GM19438 (cell line): ENCODE results near the gene TRIM29.

Experiments used
- ATAC-seq: cut with Tn5 transposase; IDR thresholded peaks from one replicate; pipeline ENCODE4 v1.9.1; 2021; ENCODE audit warnings: low read depth; ENCODE audit not compliant: unreplicated experiment

TRIM29 gene

DNA sequence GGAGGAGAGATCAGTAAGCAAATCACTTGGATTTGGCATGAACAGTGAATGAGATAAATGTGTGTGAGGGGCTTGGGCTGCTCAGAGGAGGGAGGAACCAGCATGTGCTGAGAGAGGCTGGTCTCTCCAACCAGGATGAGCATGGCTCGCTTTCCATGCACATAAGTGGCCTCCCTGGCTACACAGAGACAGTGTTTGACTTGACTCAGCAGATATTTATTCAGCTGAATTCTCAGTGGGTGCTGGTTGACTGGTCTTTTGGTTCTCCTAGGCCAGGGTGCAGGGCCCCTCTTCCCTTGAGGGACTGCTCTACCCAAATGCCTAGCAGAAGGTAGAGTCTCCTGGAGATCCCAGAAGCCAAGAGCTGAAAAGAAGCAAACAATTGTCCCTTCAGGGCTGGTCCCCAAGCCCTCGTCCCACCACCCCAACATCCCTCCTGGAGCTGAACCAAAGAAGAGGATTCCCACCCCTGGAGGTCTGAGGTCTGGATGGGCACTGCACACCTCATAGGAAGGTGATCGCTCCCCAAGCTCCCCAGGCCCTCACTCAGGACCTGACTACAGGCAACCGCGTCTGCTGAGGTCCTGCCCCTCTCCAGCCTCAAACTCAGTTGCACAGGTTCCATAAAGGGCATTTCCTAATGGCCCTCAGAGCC, 3.3 kb upstream of the TRIM29 start:
- no peak for ATAC-seq

GRCh38 chr11:120139316-120140069, 1.6 kb upstream of the TRIM29 start:
- no peak for ATAC-seq

DNA sequence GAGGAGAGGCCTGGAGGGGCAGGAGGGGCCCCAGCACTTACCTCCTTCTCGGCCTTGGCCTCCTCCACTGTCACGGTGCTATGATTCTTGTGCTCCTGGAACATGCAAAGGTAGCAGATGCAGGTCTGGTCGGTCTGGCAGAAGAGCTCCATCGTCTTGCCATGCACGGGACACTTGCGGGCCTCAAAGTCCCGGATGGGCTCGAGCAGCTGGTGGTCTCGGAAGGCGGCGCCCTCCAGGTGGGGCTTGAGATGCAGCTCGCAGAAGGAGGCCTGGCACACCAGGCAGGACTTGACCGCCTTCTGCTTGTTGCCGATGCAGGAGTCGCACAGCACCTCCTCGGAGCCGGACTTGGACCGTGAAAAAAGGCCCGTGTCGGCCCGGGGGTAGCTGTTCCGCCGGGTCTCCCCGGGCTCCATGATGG, 714 bp downstream of the TRIM29 start:
- no peak for ATAC-seq

DNA sequence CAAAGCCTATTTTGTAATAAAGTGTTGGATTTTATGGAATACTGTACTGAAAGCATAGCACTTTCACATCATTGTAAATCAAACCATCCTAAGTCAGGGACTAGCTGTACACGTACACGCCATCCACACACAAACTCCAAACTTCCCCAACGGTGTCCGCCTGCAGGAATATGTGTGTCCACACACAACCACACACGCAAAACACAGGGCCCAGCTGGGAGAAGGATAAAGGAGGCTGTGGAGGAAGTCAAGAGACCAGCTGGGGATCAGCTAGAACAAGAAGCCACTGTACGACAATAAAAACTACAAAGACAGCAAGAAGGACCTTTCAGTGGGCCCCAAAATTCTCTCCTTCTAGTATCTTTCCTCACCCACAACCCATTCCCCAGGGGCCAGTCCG, 1.6 kb downstream of the TRIM29 start:
- no peak for ATAC-seq

DNA sequence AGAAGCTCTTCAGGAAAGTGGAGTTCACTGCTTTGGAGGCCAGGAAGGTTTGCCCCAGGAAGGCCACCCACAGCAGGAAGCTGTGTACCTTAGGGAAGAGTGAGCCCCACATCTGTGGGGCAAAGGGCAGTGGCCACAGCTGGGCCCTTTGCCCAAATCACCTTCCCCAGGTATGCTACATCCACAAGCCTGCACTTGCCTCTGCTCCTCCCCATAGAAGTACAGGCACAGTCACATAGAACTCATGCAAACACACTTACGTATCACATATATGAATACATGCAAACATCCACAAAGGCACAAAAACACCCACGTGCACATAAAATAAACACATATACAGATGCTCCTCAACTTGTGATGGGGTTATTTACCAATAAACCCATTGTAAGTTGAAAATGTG, 2.1 kb downstream of the TRIM29 start:
- no peak for ATAC-seq

DNA sequence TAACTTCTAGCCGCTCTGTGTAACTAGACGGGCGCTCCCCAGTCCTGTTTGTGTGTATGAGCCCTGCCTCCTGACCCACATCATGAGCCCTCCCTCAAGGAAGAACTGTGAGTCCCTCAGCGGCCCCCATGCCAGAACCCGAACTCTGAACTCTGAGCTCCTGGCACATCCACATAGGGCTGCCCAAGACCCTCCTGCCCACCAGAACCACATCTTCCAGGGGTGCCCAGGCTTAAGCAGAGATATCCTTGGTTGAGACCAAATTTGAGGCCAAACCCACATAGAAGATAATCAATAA, 3.0 kb downstream of the TRIM29 start:
- no peak for ATAC-seq

DNA sequence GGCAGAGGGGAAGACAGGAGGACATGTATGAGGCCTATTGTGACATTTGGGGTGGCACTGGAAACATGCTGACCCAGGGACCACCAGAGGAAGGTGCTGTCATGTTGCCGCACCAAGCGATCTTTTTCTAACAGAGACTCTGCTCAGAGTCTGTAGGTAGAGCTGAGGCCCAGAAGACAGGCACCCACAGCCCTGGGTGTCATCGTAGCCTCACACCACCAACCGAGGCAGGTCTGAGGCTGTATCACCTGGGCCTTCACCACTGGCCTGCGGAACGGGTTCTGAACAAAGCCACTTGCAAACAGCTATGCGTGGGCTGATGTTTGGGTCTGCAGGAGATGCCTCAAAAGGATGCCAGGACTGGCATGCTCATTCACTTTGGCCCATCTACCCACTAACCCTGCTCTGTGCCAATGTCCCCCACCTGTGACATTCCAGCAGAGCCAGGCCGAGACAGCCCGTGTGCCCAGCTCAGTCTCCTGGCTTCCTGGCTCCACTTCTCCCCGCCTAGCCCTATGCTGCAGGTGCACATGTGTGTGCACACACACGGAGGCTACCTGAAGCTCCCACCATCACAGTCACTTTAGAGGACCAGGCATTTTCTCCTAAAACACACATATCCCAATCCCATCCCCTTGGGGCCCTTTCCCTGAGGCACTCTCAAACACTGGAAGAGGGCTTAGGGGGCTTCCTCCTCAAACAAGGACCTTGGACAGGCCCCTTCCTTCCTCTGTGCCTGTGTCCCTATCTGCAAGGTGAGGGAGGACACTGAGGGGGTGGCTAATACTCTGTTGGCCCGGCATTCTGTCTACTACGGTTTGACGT, 3.6 kb downstream of the TRIM29 start:
- ATAC-seq, result no peak

- no peak for ATAC-seq
These were observed 4.5 kb downstream of the TRIM29 start for GRCh38 chr11:120133216-120134105.

- no peak for ATAC-seq
These were observed 5.2 kb downstream of the TRIM29 start for GRCh38 chr11:120132645-120133185.

- ATAC-seq, result no peak
These were observed 5.8 kb downstream of the TRIM29 start for GRCh38 chr11:120131941-120132644.

DNA sequence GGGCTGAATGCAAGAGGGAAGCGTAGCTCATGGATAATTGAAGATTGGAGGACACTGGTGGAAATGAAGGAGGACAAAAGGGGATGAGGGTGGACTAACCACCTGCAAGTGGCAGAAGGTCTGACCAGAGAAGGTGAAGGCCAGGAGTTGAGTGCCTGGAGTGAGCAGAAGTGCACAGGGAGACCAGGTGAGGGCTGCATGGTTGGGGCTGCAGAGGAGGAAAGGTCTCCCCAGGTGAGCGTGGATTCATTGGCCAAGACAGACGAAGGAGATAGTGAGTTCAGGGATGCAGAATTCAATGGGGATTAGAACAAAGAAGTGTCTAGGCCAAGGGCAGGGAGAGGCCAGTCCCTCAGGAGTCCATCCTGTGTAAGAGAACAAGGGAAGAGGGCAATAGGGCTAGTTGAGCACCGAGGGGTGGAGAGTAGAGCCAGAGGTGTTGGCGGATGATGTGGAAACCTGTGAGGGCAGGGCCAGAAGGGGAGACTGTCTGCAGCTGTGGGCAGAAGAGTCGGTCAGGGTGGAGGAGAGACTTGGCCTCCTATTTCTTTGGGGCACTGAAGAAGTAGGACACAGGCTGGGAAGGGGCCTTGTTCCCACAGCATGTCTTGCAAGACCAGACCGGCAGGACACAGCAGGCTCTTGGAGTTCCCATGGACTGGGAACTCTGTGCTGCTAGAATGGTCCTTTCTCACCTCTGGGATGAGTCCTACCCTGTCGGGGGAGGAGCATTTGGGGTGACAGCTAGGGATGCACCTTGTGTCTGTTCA, 6.7 kb downstream of the TRIM29 start:
- ATAC-seq, result no peak

- no peak for ATAC-seq
These were observed 7.5 kb downstream of the TRIM29 start for GRCh38 chr11:120130176-120130980.

- no peak for ATAC-seq
These were observed 8.3 kb downstream of the TRIM29 start for GRCh38 chr11:120129570-120129969.

DNA sequence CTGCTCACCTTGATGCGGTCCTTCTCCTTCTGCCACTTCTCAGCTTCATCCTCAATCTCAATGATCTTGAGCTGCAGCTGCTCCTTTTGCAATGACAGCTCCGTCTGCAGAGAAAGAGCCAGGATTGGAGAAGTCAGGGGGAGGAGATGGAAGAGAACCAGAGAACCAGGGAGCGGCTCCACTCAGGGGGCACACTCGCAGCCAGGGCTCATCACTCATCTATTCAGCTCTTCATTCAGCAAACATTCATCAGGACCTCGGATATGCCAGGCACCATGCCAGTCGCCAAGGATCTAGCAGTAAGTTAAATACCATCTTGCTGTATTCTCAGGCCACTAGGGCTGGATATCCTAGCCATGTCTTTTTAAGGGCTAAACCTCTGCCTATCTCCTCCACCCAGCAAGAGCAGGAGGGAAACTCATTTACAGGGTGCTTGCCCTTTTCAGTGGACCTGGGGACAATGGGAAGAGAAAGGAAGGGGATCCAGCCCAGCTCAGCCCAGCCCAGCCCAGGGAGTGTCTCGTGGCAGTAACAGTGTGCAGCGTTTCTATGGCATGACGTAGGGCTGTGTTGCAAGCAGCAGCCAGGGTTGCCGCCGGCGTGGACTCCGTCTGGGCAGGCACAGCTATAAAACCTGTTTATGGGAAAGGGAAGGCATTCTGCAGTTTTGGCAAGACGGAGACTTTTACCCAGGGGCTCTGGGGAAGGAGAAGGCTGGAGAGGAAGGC, 9.4 kb downstream of the TRIM29 start:
- no peak for ATAC-seq

GRCh38 chr11:120127236-120127635, 10.7 kb downstream of the TRIM29 start:
- no peak for ATAC-seq

GRCh38 chr11:120126620-120127019, 11.3 kb downstream of the TRIM29 start:
- no peak for ATAC-seq

GRCh38 chr11:120125509-120125908, 12.4 kb downstream of the TRIM29 start:
- no peak for ATAC-seq

- no peak for ATAC-seq
These were observed 12.9 kb downstream of the TRIM29 start for GRCh38 chr11:120125024-120125423.
